GM21526 (cell line): Measurements from ENCODE around the gene WNT3A.
A peak's percentile ranks its signal among the peaks of the same experiment; 100 is the strongest.

Experiments
- ATAC-seq: cut with Tn5 transposase; IDR thresholded peaks from one replicate; pipeline ENCODE4 v1.9.1; 2021; ENCODE audit warnings: moderate library complexity; ENCODE audit not compliant: unreplicated experiment, low FRiP score

WNT3A gene

DNA sequence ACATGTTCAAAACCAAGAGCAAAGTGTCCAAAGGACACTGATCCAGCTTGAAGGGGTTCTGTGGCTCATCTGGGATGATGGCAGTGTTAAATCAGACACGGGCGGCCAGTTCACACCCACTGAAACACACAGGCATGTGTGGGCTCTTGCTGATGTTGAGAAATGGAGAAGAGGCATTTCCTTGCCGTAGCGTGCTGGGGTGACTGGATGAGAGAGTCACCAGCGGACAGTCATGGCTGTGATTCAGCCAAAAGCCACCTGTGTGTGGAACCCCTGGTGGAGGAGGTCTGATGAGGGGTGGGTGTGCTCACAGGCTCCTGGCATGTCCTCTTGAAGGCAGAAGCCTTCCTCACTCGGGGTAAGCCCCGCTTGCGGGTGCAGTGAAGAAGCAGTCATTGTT is 89.1 kb downstream of the WNT3A start:
- no peak for ATAC-seq

DNA sequence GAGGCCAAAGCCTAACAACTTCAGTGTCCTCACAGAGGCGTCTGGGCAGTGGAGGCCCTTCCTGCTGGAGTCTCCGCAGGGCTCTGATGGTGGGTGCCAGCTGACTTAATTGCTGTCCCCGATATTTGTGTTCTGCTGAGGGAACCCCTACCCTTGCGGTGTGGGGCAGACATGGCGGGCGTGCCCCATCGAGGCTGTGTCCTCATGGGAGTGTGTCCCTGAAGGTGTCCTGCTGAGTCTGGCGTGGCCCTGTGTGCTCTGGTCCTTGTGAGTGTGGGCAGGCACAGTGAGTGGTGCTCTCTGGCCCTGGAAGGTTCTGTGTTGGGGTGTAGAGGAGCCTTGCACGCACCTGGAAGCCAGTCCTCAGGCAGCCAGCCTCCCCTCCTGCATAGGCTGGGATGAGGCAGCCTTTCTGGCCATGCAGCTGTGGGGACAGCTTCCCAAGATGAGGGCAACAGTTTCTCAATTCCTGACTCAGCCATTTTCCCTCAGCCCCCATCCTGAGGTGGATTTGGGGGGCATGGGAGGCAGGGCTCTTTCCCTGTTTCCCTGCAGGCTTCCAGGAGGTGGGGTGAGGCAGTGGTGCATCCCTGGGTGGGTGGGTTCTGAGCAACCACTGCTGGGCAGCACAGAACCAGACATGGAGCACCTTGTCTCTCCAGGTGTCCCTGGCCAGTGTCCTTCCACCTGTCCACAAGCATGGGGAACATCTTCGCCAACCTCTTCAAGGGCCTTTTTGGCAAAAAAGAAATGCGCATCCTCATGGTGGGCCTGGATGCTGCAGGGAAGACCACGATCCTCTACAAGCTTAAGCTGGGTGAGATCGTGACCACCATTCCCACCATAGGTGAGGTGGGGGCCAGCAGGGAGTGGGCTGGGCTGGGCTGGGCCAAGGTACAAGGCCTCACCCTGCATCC is 89.9 kb downstream of the WNT3A start:
- no peak for ATAC-seq

DNA sequence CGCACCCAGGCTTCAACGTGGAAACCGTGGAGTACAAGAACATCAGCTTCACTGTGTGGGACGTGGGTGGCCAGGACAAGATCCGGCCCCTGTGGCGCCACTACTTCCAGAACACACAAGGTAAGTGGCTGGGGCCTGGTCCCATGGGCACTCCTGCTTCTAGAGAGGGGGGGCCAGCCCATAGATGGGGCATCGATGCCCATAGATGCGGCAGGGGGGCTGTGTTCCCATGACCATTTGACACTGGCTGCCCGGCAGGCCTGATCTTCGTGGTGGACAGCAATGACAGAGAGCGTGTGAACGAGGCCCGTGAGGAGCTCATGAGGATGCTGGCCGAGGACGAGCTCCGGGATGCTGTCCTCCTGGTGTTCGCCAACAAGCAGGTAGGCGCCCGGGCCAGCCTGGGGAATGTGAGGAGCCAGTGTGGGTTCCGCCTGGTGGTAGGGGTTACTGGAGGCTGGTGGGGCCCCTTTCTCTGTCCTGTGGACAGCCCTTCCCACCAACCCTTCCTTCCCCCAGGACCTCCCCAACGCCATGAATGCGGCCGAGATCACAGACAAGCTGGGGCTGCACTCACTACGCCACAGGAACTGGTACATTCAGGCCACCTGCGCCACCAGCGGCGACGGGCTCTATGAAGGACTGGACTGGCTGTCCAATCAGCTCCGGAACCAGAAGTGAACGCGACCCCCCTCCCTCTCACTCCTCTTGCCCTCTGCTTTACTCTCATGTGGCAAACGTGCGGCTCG is 90.7 kb downstream of the WNT3A start:
- no peak for ATAC-seq

DNA sequence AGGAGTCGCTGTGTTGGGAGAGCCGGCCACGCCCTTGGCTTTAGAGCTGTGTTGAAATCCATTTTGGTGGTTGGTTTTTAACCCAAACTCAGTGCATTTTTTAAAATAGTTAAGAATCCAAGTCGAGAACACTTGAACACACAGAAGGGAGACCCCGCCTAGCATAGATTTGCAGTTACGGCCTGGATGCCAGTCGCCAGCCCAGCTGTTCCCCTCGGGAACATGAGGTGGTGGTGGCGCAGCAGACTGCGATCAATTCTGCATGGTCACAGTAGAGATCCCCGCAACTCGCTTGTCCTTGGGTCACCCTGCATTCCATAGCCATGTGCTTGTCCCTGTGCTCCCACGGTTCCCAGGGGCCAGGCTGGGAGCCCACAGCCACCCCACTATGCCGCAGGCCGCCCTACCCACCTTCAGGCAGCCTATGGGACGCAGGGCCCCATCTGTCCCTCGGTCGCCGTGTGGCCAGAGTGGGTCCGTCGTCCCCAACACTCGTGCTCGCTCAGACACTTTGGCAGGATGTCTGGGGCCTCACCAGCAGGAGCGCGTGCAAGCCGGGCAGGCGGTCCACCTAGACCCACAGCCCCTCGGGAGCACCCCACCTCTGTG is 91.6 kb downstream of the WNT3A start:
- ATAC-seq, result no peak

DNA sequence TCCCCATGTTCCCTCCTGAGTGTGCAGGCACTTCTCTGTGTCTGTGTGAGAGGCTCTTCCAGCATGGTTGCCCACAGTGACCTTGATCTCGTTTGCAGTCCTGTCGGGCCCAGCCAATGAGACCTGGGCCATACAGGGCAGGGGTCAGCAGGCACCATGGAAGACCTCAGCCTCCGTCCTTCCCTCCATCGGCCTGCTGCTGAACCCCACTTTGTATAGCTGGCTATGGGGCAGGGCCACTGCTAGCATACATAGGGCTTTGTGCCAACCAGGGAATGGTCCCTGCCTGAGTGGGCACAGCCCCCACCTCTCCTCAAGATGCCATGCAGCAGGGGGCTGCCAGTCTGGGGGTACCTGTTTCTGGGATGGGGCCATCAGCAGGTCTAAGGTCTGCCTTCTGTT is 92.5 kb downstream of the WNT3A start:
- no peak for ATAC-seq

DNA sequence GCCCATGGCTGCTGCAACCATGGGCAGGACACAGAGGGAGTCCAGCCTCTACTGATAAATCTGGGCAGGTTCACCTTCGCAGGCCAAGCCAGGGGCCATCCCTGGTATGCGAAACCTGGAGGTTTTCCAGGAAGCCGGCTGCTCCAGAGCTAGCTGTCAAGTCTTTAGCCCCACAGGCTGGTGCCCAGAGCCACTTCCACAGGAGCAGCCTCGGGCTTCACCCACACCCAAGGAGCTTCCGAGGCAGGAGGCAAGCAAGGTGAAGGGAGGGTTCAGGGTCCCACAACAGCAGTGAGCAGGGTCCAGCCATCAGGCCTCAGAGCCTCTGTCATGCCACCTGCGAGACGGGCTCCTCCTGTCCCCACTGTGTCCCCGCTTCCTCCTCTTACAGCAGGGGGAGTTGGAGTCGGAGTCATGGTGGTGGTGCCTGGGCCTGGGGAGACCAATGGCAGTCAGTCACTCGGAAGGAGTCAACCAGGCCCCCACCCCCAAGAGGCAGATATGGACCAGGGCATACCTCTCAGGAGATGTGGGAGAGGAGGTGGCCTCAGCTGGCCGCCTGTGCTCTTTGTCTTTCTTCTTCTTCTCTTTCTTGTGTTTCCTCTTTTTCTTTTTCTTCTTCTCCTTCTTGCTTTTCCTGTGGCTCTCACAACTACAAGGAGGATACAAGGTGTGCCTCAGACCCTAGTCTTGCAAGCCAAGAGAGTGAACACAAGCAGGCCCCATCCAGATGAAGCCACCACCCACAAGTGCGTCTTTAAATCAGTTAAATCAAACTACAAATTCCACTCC is 94.2 kb downstream of the WNT3A start:
- no peak for ATAC-seq

DNA sequence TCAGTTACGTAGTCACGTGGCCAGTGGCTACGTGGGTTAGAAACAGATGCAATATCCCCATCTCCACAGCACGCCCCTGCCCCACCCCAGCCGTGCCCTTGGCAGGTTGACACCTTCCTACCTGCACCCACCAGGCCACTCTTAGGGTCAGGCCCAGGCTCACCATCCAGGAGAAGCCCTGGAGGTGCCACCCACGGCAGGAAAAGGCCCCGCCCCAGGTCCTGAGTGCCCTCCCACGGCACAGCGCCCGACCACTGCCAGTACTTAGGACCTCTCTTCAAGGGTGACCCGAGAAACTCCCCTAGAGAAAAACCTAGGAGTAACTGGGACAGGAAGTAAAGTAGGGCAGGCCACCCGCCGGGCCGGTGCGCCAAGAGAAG is 94.8 kb downstream of the WNT3A start:
- ATAC-seq, result no peak

DNA sequence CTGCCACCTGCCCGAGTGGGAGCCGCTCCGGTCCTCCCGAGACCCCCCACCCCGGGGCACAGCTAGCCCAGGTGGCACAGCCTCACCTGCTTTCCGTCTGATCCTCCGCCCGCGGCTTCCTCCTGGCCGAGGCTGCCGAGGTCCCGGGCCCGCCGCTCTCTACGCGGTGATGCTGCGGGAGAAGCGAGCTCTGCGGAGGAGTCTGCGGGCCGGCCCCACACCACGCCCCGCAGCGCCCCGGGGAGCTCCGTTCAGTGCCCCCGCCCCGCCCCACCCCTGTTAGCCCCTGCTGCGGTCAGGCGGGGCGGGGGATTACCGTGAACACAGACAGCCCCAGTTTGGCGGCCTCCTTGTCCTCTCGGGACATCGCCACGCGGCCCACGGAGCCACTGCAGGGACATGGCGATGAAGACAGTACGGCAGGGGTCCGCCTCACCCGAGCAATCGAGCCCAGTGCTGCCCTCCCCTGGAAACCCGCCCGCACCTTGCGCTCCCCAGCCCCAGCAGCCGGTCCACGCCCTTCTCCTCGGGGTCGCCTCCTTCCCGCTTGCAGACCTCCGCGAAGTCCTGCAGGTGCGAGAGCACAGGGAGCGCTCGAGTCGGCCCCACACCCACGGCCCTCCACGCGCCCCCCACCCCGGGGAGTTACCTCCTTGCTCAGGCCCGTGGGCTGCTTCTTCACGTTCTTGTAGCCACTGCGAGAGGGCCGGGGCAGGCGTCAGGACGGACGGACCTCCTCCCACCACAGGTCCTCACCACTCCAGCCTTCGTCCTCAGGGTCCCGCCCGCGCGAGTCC is 95.4 kb downstream of the WNT3A start:
- peak; percentile 15 for ATAC-seq

DNA sequence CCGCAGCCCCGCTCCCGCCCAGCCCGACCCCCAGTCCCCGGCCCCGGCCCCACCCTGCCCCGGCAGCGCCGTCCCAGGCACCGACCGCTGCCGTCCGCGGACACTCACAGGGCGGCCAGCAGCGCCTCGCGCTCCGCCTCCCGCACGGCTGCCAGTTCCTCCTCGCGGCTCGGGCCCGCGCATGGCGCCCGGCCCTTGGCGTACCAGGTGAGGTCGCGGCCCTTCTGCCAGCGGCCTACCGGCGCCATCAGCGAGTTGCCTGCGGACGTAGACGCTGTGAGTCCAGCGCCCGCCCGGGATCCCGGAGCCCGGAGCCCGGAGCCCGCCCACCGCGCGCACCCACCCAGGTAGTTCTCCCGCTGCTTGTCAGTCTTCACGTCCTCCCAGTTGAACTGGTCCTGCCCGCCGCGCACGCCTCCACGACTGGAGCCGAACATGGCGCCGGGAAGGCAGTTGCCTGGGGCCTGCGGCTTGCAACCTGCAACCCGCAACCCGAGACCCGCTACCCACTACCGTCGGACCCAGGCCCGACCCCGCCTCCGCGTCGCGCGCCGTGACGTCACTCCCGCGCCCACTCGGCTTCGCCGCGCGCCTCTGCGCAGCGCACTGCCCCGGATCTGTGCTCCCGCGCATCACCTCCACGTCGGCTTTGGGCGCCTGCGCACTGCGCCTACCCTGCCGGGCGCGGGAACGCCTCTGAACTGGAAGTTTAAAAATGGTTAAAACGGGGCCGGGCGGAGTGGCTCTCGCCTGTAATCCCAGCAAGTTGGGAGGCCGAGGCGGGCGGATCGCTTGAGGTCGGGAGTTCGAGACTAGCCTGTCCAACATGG is 96.2 kb downstream of the WNT3A start, which contains the start of gene C1orf35:
C1orf35 (minus strand) TSS at position 535 of the 830 bp plus-strand sequence; CDS start at position 437, 98 bp downstream.
- ATAC-seq, result peak; percentile 55

DNA sequence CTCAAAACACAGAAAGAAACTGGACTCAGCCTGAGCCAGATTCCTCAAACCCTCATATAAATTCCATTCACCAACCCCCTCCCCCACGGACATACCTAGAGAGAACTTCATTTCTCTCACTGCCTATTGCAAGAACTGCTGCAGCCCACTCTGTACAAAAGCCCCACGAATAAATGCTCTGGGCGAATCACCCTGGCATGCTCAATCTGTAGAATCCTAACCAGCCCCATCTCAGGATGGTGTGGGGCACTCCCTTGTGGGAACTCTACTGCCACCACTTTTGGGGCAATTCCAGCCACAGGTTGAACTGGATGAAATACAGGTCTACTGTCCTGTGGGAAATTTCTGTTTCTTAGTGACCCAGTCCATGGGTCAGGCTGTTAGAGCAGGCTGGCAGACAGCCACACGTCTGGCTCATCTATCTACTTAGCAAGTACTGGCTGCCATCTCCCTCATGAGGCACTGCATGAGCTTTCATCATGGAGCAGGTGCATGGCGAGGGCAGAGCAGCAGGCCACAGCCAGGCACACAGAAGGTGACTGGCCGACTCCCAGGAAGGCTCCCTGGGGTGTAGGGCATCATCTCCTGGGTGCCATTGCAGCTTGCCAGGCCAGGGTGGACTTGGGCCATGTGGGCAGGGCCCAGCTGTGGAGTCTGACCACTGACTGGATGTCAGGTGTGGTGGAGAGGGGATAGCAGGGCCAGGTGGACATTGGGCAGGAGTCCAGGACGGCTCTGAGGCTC is 97.9 kb downstream of the WNT3A start:
- ATAC-seq, result no peak

DNA sequence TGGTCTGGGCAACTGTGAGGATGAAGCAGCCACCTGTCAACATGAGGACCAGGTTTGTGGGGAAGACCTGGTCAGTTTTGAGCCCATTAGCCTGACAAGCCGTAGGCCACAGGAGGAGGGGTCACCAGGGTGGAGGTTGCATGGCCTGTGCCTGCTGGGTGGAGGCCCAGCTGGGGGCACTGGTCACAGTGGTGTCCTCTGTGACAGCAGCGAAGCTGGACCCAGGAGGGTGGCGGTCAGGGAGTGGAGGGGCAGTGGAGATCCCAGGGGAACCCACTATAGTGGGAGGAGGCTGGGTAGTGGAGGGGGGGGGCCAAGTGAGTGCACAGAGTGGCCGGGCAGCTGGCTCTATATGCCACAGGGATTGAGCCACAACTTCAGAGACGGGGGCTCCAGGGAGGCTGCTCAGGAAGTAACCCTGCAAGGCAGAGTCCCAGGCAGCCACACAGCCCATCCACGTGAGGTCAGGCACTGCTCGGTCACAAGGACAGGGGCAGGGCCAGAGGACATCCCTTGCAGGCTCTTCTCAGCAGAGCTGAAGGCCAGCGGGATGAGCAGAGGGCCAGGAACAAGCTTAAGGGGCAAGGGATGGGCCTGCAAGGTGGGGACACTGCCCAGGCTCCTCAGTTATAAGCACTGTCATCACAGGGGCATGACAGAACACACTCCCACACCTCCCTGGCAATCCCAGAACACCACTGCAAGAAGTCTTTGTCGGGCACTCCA is 98.6 kb downstream of the WNT3A start:
- ATAC-seq, result no peak

DNA sequence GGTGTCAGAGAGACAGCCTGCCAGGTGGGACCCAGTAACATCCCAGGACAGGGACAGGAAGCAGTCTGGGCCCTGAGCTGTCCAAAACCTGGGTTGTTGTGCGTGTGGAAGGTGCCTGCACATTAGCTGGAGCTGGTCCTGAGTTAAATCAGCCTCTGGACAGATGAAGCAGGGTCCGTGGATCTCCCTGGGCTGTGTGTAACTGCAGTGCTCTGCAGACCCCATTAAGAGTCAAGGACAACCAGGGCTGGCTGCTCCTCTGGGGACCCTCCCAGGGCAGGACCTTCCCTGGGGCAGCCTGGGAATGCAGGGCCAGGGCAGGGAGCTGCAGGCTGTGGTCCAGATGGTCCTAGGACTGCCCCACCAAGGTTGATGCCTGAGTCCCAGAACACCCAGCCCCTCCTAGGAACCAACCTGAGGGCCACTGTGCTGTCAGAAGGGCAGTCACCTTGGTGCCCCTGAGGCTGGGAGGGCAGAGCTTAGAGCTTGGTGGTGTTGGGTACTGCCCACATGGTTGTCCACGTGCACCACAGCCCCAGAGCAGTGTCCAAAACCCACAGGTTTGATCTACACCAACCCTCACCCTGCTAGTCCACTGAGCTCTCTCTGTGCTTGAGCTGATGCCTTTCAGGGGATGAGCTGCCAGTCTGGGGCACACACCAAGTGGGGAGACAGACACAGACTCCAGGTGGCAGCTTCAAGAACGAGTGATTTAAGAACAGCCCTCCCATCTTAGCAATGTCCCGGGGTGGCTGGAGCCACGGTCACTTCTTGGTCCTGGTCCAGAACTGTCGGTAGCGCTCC is 99.4 kb downstream of the WNT3A start:
- ATAC-seq, result no peak

DNA sequence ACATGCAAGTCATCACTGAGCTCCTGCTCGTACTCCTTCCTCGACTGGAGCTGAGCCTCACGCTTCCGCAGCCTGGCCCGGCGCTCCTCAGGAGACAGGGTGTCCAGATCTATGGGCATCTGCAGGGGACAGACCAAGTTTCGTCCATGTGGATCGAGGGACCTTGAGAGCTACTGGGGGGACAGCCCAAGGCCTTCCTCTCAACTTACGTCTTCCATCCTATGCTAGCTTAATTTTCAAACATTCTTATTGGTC is 99.9 kb downstream of the WNT3A start:
- ATAC-seq, result no peak

DNA sequence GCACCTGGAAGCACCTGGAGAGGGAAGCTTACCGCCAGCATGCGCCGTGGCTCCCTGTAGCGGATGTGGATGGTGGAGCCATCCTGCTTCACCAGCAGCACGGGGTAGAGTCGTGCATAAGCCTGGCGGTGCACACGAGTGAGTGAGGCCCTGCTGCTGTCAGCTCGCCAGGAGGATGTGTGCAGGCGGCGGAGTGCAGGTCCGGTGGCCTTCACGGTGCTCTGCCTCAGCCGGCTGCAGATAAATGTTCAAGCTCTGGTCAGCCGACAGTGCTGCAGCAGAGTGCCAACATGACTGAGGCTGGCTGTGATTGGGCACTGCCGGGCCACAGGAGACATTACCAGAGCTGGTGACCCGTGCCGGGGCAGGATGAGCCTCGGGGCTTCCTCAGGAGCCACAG is 100.8 kb downstream of the WNT3A start:
- no peak for ATAC-seq

DNA sequence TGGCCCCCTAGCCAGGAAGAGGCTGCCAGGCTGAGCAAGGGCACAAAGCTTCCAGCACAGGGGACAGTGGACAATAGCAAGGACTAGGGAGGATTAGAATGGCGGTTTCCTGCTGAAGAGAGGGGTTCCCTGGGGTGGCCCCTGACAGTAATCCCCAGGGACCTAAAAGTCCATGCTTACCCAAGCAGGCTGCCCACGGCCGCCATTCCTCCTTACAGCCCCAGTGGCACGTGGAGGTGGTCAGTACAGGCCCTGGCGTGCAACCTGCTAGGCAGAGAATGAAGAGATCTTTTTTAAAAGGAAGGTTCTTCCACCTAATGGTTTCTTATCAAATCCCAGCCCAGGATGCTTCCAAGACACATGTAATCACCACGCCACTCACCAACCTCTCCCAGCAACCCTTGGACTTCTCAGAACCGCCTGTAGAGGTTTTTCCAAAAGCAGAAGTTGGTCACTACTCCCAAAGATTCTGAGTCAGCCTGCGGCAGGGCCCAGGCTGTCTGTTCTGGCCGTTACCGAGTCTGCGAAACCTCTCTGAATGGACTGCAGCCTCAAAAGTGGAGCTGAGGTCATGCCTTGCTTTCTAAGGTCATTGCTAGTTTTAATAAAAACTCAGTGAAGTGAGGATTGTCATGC is 101.4 kb downstream of the WNT3A start:
- ATAC-seq, result no peak

DNA sequence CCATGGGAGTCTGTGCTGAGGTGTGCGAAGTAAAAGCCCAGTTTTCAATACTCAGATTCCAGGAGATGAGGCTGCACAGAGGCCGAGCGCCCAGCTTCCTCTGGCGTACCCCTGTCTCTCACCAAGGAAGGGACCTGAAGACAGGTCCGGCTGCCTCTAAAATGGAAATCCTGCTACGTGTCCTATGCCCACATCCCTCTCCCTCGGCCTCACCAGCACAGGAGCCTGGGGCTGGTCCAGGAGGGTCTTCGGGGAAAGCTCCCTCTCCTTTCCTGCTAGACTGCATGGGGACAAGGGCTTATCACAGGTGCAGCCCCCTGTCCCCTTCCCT is 101.9 kb downstream of the WNT3A start:
- peak; percentile 1 for ATAC-seq
